ENCODE measurements around the gene GRM6.

The GRM6 gene

DNA sequence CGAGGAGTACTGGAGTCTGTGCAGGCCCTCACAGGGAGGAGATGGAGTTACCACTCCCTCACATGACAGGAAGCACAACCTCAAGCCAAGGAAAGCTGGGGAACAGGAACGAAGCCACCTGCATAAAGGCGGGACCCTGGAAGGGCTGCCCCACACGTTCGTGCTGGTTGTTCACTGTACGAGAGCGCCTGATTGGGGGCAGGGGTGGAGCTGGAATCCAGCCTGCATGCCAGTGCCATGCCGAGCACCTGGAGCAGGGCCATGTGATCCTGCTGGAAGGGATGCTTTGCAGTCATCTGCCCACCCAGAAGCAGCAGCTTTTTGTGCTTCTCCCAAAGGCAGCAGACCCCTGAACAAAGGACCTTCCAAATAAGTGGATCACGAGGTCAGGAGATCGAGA, 11.4 kb downstream of the GRM6 start:
- DNase-seq = no peak

DNA sequence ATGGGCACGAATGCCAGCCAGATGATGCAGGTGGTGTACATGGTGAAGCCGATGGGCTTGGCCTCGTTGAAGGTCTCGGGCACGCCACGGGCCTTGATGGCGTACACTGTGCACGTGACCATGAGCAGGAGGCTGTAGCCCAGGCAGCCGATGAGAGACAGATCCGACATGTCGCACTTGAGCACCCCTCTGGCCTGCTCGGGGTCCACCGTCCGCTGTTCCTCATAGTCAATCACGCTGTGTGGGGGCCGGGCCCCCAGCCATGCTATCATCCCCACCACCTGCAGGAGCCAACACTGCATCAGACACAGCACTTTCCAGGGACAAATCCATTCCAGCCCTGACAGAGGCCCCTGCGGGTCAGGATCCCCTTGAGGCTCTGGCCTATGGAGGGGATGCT, 12.2 kb downstream of the GRM6 start:
- DNase-seq = no peak

DNA sequence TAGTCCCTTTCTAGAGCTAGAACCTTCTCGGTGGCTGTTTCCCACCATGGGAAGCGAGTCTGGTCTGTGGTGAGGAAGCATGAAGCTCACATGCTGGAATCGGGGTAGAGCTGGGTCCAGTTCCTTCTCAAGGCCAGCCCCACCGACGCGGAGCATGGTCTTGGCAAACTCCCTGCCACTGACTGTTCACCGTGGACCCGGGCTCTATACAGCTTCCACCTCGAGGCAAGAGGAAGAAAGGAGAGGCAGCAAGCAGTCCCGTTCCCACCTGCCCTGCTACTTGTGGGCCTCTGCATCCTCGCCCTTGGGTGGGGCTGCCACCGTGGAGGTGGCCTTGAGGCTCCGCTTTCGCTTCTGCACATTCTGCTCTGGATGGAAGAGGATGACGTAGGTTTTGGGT, 13.7 kb downstream of the GRM6 start:
- DNase-seq = no peak

DNA sequence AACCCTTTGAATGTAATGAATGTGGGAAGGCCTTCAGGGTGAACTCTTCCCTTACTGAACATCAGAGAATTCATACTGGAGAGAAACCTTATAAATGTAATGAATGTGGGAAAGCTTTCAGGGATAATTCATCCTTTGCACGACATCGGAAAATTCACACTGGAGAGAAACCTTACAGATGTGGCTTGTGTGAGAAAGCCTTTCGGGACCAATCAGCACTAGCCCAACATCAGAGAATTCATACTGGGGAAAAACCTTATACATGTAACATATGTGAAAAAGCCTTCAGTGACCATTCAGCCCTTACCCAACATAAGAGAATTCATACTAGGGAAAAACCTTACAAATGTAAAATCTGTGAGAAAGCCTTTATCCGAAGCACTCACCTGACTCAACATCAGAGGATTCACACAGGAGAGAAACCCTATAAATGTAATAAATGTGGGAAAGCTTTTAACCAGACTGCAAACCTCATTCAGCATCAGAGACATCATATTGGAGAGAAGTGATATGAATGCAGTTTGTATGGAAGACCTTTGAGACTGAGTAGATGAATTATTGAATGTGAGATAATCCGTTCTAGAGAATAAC, 29.6 kb downstream of the GRM6 start:
- DNase-seq = no peak

DNA sequence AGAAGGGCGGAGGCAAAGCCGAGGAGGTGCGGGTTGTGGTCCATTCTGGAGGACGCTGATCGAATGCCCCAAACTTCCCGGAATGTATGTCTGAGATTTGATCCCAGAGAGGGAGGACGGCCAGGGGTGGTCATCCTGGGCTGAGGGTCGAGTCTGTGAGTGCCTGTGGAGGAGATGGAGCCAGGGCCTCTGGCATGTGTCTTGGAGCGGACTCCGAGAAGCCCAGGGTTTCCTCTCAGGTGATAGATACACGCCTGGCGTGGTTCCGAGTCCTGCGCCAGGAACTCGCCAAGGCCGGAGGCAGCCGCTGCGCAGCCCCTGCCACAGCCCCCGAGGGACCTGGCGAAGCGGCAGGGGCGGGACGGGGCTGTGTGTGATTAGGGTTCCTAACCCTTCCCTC, 53.8 kb downstream of the GRM6 start:
- DNase-seq = no peak

DNA sequence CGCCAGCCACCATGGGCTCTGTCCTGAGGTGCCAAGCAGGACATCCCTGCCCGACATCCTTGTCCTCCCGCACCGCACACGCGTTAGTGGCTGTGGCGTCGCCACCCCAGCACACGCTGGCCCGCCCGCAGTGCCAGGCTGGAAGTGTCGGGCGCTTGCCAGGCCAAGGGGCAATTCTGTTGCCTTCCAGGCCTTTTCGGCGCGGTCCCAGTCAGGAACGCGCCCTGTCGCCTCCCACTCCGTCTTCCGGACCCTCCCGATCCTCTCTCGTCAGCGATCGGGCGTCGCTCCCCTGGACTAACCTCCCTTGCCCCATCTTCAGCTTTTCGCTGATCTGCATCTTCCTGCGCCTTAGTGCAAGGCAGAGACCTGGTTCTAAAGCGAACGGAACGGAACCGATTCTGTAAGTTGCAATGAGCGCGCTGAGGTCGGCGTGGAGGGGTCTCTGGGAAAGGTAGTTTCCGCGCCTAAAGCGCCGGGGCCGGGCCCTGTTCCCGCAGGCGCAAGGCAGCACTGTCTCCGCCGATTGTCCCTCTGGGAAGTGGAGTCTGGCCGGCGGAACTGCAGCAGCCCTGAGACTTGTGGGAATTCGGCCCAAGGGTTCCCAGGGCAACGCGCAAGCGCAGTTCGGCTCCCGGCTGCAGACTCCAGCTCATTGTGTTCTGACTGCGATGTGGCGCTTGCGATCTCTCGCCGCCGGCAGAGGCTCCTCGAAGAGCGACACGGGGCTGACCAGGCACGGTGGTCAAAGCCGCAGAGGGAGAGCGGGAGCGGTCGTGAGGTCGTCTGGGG, 54.4 kb downstream of the GRM6 start, which contains the start of gene ZNF454:
ZNF454 (plus strand) TSS at position 630 of the 792 bp plus-strand sequence. CDS start 1,594 bp downstream, outside the sequence.
- no peak for DNase-seq

DNA sequence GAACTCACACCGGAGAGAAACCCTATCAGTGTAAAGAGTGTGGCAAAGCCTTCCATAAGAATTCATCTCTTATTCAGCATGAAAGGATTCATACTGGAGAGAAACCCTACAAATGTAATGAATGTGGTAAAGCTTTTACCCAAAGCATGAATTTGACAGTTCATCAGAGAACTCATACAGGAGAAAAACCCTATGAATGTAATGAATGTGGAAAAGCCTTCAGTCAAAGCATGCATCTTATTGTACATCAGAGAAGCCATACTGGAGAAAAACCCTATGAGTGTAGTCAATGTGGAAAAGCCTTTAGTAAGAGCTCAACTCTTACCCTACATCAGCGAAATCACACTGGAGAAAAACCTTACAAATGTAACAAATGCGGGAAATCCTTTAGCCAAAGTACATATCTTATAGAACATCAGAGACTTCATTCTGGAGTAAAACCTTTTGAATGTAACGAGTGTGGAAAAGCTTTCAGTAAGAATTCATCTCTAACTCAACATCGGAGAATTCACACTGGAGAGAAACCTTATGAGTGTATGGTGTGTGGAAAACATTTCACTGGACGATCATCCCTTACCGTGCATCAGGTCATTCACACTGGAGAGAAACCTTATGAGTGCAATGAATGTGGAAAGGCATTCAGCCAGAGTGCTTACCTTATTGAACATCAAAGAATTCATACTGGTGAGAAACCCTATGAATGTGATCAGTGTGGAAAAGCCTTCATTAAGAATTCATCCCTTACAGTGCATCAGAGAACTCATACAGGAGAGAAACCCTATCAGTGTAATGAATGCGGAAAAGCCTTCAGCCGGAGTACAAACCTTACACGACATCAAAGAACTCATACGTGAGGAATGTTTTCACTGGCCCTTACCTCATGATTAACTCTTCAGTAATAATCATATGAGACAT, 63.0 kb downstream of the GRM6 start:
- no peak for DNase-seq
